Measurements from ENCODE around the gene SLC7A10.

- no peak for TF ChIP-seq CTCF (IDR thresholded peaks at IDR 0.05; ENCODE audit: low read depth, low read length)
- TF ChIP-seq EZH2phosphoT487 (IDR thresholded peaks at IDR 0.05; ENCODE audit: low read depth) = no peak
These were observed 29.9 kb downstream of the SLC7A10 start for GRCh38 chr19:33195645-33196347.

All from OCI-LY3 (cell line).